GM18526 (cell line): Measurements from ENCODE around the gene CCNY.

Experiments used
- POLR2A ChIP-seq: IDR thresholded peaks from 3 replicates; pipeline ENCODE4 v1.6.1; 2011; ENCODE audit not compliant: insufficient read length; ENCODE audit errors: extremely low read depth

Gene CCNY

GRCh38 chr10:35554036-35554435 is 217.7 kb downstream of the CCNY start:
- no peak for TF ChIP-seq POLR2A

GRCh38 chr10:35554461-35555056 is 218.2 kb downstream of the CCNY start:
- no peak for TF ChIP-seq POLR2A

- TF ChIP-seq POLR2A: no peak
Measured at GRCh38 chr10:35555962-35556930, 219.9 kb downstream of the CCNY start.

GRCh38 chr10:35558276-35558675 is 222.0 kb downstream of the CCNY start:
- TF ChIP-seq POLR2A: no peak

GRCh38 chr10:35559416-35559815 is 223.1 kb downstream of the CCNY start:
- TF ChIP-seq POLR2A: no peak

GRCh38 chr10:35561715-35562114 is 225.4 kb downstream of the CCNY start:
- no peak for TF ChIP-seq POLR2A

GRCh38 chr10:35562427-35562826 is 226.1 kb downstream of the CCNY start:
- TF ChIP-seq POLR2A: no peak

- TF ChIP-seq POLR2A: no peak
Measured at GRCh38 chr10:35563261-35563891, 227.1 kb downstream of the CCNY start.

GRCh38 chr10:35564341-35564968 is 228.1 kb downstream of the CCNY start:
- TF ChIP-seq POLR2A: no peak

GRCh38 chr10:35565602-35566081 is 229.3 kb downstream of the CCNY start:
- no peak for TF ChIP-seq POLR2A

- no peak for TF ChIP-seq POLR2A
Measured at GRCh38 chr10:35567951-35568350, 231.6 kb downstream of the CCNY start.

GRCh38 chr10:35568483-35569015 is 232.2 kb downstream of the CCNY start:
- no peak for TF ChIP-seq POLR2A

GRCh38 chr10:35569111-35569707 is 232.9 kb downstream of the CCNY start:
- TF ChIP-seq POLR2A: no peak

- no peak for TF ChIP-seq POLR2A
Measured at GRCh38 chr10:35569836-35570235, 233.5 kb downstream of the CCNY start.

- TF ChIP-seq POLR2A: no peak
Measured at GRCh38 chr10:35570397-35570796, 234.1 kb downstream of the CCNY start.
